ENCODE measurements around the gene RNF130.

DNA sequence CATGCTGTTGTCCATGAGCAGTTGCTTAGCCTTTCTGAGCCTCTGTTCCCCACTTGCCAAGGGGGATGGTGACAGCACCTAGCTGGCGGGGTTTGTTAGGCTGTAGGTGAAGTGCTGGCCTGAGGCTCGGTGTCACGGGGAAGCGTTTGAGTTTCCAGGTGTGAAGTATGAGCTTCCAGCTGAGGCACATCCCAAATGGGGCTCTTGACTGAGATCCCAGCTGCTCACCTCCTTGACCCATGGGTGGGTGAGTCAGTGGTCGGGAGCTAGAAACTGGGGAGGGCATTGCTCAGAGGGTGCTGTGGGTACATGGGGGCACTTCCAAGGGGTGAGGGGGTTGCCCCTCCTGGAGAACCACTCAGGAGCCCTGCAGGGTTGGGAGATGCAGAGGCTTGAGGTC, 26.4 kb upstream of the RNF130 start:
- TF ChIP-seq, protein P1, sequence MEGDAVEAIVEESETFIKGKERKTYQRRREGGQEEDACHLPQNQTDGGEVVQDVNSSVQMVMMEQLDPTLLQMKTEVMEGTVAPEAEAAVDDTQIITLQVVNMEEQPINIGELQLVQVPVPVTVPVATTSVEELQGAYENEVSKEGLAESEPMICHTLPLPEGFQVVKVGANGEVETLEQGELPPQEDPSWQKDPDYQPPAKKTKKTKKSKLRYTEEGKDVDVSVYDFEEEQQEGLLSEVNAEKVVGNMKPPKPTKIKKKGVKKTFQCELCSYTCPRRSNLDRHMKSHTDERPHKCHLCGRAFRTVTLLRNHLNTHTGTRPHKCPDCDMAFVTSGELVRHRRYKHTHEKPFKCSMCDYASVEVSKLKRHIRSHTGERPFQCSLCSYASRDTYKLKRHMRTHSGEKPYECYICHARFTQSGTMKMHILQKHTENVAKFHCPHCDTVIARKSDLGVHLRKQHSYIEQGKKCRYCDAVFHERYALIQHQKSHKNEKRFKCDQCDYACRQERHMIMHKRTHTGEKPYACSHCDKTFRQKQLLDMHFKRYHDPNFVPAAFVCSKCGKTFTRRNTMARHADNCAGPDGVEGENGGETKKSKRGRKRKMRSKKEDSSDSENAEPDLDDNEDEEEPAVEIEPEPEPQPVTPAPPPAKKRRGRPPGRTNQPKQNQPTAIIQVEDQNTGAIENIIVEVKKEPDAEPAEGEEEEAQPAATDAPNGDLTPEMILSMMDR (IDR thresholded peaks at IDR 0.05) = no peak
- TF ChIP-seq POLR2AphosphoS5 (IDR thresholded peaks at IDR 0.05) = no peak

Data from prostate gland (tissue), 2 donors.